Measurements from ENCODE around the gene DCAF17. TPM values are rescaled to one million over a fixed set of nuclear protein-coding genes. Genes with fewer than 3 reads are reported as not detected.

The DCAF17 gene
- total RNA-seq, 6 experiments from 2014 or later: 12.8 to 17.6 (median 15.2) TPM

DNA sequence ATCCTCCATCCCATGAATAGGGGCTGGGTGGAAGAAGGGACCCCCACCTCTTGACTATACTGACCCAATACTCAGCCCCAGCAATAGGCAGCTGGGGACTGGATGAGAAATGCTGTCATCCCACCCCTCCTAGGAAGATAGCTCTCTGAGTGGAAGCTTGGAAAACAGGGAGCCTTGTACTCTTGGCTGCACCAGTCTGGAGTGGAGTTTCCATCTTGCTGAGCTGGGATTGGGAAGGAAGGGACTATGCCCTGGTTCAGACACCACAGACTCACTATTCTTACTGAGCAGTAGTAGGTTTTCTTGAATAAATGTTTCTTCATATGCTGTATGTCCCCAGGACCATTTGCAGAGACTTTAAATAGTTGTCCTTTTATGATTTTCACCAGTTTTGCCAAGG is 7.4 kb downstream of the DCAF17 start:
- no peak for TF ChIP-seq CTCF (IDR thresholded peaks at IDR 0.05)
- Mint-ChIP-seq H3K9me3 (peaks cover 16% of the 10 kb centered on the region), H3K27ac (no peak overlapping the region), H3K4me3 (no peak overlapping the region), H3K27me3 (ENCODE audit: insufficient read depth) (no peaks in the 10 kb centered on the region), H3K36me3 (ENCODE audit: low read depth) (peaks cover 43% of the 10 kb centered on the region), H3K4me1 (ENCODE audit: low read depth) (peaks cover 4% of the 10 kb centered on the region; the same call in 1 of the 2 replicates)
- no peak for DNase-seq

DNA sequence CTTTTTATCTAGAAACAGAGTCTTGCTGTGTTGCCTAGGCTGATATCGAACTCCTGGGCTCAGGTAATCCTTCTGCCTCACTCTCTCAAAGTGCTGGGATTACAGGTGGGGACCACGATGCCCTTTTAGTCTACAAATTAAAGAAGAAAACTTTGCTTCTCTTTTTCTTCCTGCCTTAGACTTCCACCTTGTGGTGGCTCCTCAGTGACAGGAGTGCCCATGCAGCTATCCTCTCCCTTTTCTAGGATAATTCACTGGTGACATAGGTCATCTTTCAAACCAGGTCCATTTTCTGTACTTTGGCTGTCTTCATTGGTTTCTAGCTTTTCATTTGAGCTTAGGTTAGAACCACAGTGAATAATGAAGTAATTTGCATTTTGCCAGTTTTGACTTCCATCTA is 13.6 kb downstream of the DCAF17 start:
- peaks cover 11% of the 10 kb centered on the region; the same call in 1 of the 2 replicates for H3K36me3 Mint-ChIP-seq (ENCODE audit: low read depth)
- H3K9me3 Mint-ChIP-seq: no peaks in the 10 kb centered on the region

DNA sequence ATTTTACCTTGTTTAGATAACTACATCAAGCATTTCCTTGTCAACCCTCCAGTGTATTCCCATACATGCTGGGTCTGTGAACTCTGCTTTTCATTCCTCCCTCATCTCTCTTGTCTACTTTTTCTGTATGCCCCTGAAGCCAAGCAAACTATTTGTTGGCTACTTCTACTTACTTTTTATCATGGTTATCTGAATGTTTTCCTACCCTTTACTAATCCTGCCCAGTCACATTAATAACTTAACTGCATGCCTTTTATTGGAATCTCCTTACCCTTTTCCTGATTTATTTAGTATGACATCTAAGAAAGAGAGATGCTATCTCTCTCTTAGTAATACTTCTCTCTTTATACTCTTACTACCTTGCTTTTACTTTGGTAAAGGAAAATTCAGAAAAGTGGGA is 17.0 kb downstream of the DCAF17 start:
- no peaks in the 10 kb centered on the region for H3K27me3 Mint-ChIP-seq (ENCODE audit: insufficient read depth)
- TF ChIP-seq CTCF (IDR thresholded peaks at IDR 0.05): no peak
- H3K4me1 Mint-ChIP-seq (ENCODE audit: low read depth): peaks cover 7% of the 10 kb centered on the region
- peaks cover 23% of the 10 kb centered on the region for H3K36me3 Mint-ChIP-seq (ENCODE audit: low read depth)
- no peak for DNase-seq
- peaks cover 7% of the 10 kb centered on the region for H3K9me3 Mint-ChIP-seq
- H3K4me3 Mint-ChIP-seq: no peak overlapping the region
- peak overlapping the region; percentile 6; the same call in 1 of the 2 replicates for H3K27ac Mint-ChIP-seq

More for the DNA sequence above, 13.6 kb downstream of the DCAF17 start:
- Mint-ChIP-seq H3K27me3 (ENCODE audit: insufficient read depth) (no peaks in the 10 kb centered on the region), H3K27ac (no peak overlapping the region), H3K4me3 (no peak overlapping the region), H3K4me1 (ENCODE audit: low read depth) (peaks cover 7% of the 10 kb centered on the region)
- DNase-seq: no peak
- peak; percentile 33; the same call in 1 of the 2 replicates for TF ChIP-seq CTCF (IDR thresholded peaks at IDR 0.05)

DNA sequence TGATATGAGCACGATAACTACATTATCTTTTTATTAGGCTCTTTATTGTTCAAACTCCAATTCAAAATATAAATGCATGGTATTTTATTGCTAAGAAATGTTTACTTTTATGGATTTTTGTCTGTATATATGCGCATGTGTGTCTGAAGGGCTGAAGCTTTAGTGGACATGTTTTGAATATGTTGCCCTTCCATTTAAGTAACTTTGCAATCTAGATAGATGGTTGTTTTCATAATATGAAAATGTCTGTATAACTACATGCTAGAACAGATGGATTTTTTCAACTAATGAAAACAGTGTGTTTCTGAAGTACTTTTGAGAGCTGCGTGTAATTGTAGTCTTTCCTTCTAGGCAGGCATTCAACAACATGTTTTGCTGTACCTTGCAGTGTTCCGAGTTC is 18.7 kb downstream of the DCAF17 start:
- no peak for DNase-seq
- Mint-ChIP-seq H3K27me3 (ENCODE audit: insufficient read depth) (no peaks in the 10 kb centered on the region), H3K36me3 (ENCODE audit: low read depth) (peaks cover 34% of the 10 kb centered on the region), H3K4me1 (ENCODE audit: low read depth) (peaks cover 7% of the 10 kb centered on the region), H3K9me3 (peaks cover 7% of the 10 kb centered on the region), H3K27ac (no peak overlapping the region), H3K4me3 (no peak overlapping the region)
- TF ChIP-seq CTCF (IDR thresholded peaks at IDR 0.05): no peak

- H3K9me3 Mint-ChIP-seq: peaks cover 7% of the 10 kb centered on the region
- H3K4me3 Mint-ChIP-seq: no peak overlapping the region
- H3K27me3 Mint-ChIP-seq (ENCODE audit: insufficient read depth): no peaks in the 10 kb centered on the region
- no peaks in the 10 kb centered on the region for H3K4me1 Mint-ChIP-seq (ENCODE audit: low read depth)
- H3K36me3 Mint-ChIP-seq (ENCODE audit: low read depth): peaks cover 43% of the 10 kb centered on the region
- DNase-seq: no peak
- H3K27ac Mint-ChIP-seq: no peak overlapping the region
- no peak for TF ChIP-seq CTCF (IDR thresholded peaks at IDR 0.05)
Measured at GRCh38 chr2:171459498-171459897, 25.5 kb downstream of the DCAF17 start.

GRCh38 chr2:171460537-171460936 is 26.5 kb downstream of the DCAF17 start:
- no peak for DNase-seq
- TF ChIP-seq CTCF (IDR thresholded peaks at IDR 0.05): no peak
- Mint-ChIP-seq H3K27me3 (ENCODE audit: insufficient read depth) (no peaks in the 10 kb centered on the region), H3K4me3 (no peak overlapping the region), H3K9me3 (peaks cover 6% of the 10 kb centered on the region), H3K27ac (no peak overlapping the region), H3K4me1 (ENCODE audit: low read depth) (no peaks in the 10 kb centered on the region), H3K36me3 (ENCODE audit: low read depth) (peaks cover 36% of the 10 kb centered on the region)
